ENCODE measurements around the gene SCAMP1. TPM values are rescaled to one million over a fixed set of nuclear protein-coding genes. Genes with fewer than 3 reads are reported as not detected.

SCAMP1 gene
- total RNA-seq, 1 experiment from 2014 or later, result 43.8 TPM

GRCh38 chr5:78487846-78488245, 127.4 kb downstream of the SCAMP1 start:
- ATAC-seq (no peak), DNase-seq (ENCODE audit: low spot score) (no peak)
- CTCF ChIA-PET, result no interaction called here
- H3K27me3 Mint-ChIP-seq (ENCODE audit: low read depth), result no peaks in the 10 kb centered on the region
- TF ChIP-seq CBFB (CRISPR knock-in tag; IDR thresholded peaks at IDR 0.05; ENCODE audit: low read depth), result no peak
- no peak for TF ChIP-seq IRF1 (CRISPR knock-in tag; IDR thresholded peaks at IDR 0.05)
- no peak for TF ChIP-seq MYBL2 (CRISPR knock-in tag; IDR thresholded peaks at IDR 0.05)
- no peak for TF ChIP-seq CREB1 (CRISPR knock-in tag; IDR thresholded peaks at IDR 0.05)
- no peak for TF ChIP-seq SP1 (CRISPR knock-in tag; conservative IDR thresholded peaks at IDR 0.05)
- no peaks in the 10 kb centered on the region for H3K9me3 Mint-ChIP-seq
- POLR2A ChIA-PET, result no interaction called here
- H3K4me1 Mint-ChIP-seq, result peaks cover 6% of the 10 kb centered on the region
- no peak overlapping the region; the same call in 1 of the 2 replicates for H3K27ac Mint-ChIP-seq
- H3K36me3 Mint-ChIP-seq, result peaks cover 34% of the 10 kb centered on the region
- no peak overlapping the region for H3K4me3 Mint-ChIP-seq

GRCh38 chr5:78490709-78491485, 130.5 kb downstream of the SCAMP1 start:
- Mint-ChIP-seq H3K4me1 (peaks cover 26% of the 10 kb centered on the region), H3K27me3 (ENCODE audit: low read depth) (no peaks in the 10 kb centered on the region), H3K4me3 (no peak overlapping the region), H3K9me3 (no peaks in the 10 kb centered on the region), H3K27ac (peak overlapping the region; percentile 29), H3K36me3 (peaks cover 34% of the 10 kb centered on the region)
- CTCF ChIA-PET, result interaction anchor here (0.8 to 1.5 kb wide), 4 partner anchors 42 to 190 kb away, joined by 3 read pairs; no protein-coding TSS in a partner anchor
- TF ChIP-seq FOXK1 (CRISPR knock-in tag; IDR thresholded peaks at IDR 0.05) (no peak), NR3C1 (CRISPR knock-in tag; conservative IDR thresholded peaks at IDR 0.05; ENCODE audit: low read depth) (no peak), ZNF425 (CRISPR knock-in tag; conservative IDR thresholded peaks at IDR 0.05) (no peak)
- ATAC-seq (no peak; the same call in 1 of the 2 replicates), DNase-seq (ENCODE audit: low spot score) (no peak)
- POLR2A ChIA-PET, result no interaction called here

- peaks cover 34% of the 10 kb centered on the region for H3K36me3 Mint-ChIP-seq
- peaks cover 39% of the 10 kb centered on the region for H3K4me1 Mint-ChIP-seq
- ChIA-PET POLR2A (no interaction called here), CTCF (interaction anchor here (1.1 to 1.5 kb wide), 2 partner anchors 172 to 192 kb away, joined by 3 read pairs; no protein-coding TSS in a partner anchor)
- TF ChIP-seq NR1H2 (CRISPR knock-in tag; IDR thresholded peaks at IDR 0.05), result no peak
- TF ChIP-seq ZNF263 (CRISPR knock-in tag; IDR thresholded peaks at IDR 0.05; ENCODE audit: low read depth), result no peak
- no peak overlapping the region for H3K4me3 Mint-ChIP-seq
- ATAC-seq (no peak), DNase-seq (ENCODE audit: low spot score) (no peak)
- H3K27me3 Mint-ChIP-seq (ENCODE audit: low read depth), result no peaks in the 10 kb centered on the region
- H3K9me3 Mint-ChIP-seq, result no peaks in the 10 kb centered on the region
- peak overlapping the region; percentile 62; the same call in 1 of the 2 replicates for H3K27ac Mint-ChIP-seq
These were observed 131.8 kb downstream of the SCAMP1 start for GRCh38 chr5:78492224-78492623.

- Mint-ChIP-seq H3K27ac (no peak overlapping the region), H3K36me3 (peaks cover 31% of the 10 kb centered on the region), H3K4me3 (no peak overlapping the region), H3K4me1 (peaks cover 44% of the 10 kb centered on the region), H3K9me3 (no peaks in the 10 kb centered on the region), H3K27me3 (ENCODE audit: low read depth) (no peaks in the 10 kb centered on the region)
- ATAC-seq, result no peak
- no peak for DNase-seq (ENCODE audit: low spot score)
- POLR2A ChIA-PET, result no interaction called here
- TF ChIP-seq NR3C1 (CRISPR knock-in tag; conservative IDR thresholded peaks at IDR 0.05; ENCODE audit: low read depth), result no peak
- CTCF ChIA-PET, result interaction anchor here (1.5 kb wide), 1 partner anchor 192 kb away, joined by 3 read pairs; no protein-coding TSS in a partner anchor
These were observed 132.2 kb downstream of the SCAMP1 start for GRCh38 chr5:78492650-78493049.

GRCh38 chr5:78495800-78496199, 135.4 kb downstream of the SCAMP1 start:
- peak; percentile 72 for ATAC-seq
- peak overlapping the region; percentile 89 for H3K27ac Mint-ChIP-seq
- ChIA-PET POLR2A (interaction anchor here (1.0 kb wide), 1 partner anchor 16 kb away, joined by 3 read pairs; no protein-coding TSS in a partner anchor), CTCF (interaction anchor here (1.0 to 2.0 kb wide), 6 partner anchors 15 to 490 kb away, joined by 3 to 7 read pairs (median 4); partner anchors contain the start of gene ARSB)
- H3K36me3 Mint-ChIP-seq, result peaks cover 4% of the 10 kb centered on the region
- no peaks in the 10 kb centered on the region for H3K9me3 Mint-ChIP-seq
- DNase-seq (ENCODE audit: low spot score), result peak; percentile 46
- no peaks in the 10 kb centered on the region for H3K27me3 Mint-ChIP-seq (ENCODE audit: low read depth)
- peak overlapping the region; percentile 41 for H3K4me3 Mint-ChIP-seq
- H3K4me1 Mint-ChIP-seq, result peaks cover 70% of the 10 kb centered on the region
- no peak for TF ChIP-seq ERG (CRISPR knock-in tag; IDR thresholded peaks at IDR 0.05)
- TF ChIP-seq FOXP1 (CRISPR knock-in tag; IDR thresholded peaks at IDR 0.05; ENCODE audit: borderline replicate concordance), result no peak
- TF ChIP-seq SMAD3 (CRISPR knock-in tag; IDR thresholded peaks at IDR 0.05; ENCODE audit: borderline replicate concordance), result no peak
- TF ChIP-seq ZNF219 (CRISPR knock-in tag; IDR thresholded peaks at IDR 0.05; ENCODE audit: borderline replicate concordance), result no peak
- 0 out of 2 replicates have a peak, but pooled peaks have one; percentile 59 for TF ChIP-seq ZBTB21 (CRISPR knock-in tag; IDR thresholded peaks at IDR 0.05; ENCODE audit: borderline replicate concordance)
- TF ChIP-seq JUN (CRISPR knock-in tag; IDR thresholded peaks at IDR 0.05), result no peak
- TF ChIP-seq USF1 (CRISPR knock-in tag; IDR thresholded peaks at IDR 0.05), result no peak
- no peak for TF ChIP-seq E2F1 (CRISPR knock-in tag; IDR thresholded peaks at IDR 0.05)
- TF ChIP-seq GTF2I (CRISPR knock-in tag; conservative IDR thresholded peaks at IDR 0.05), result no peak

All from WTC11 (cell line).